BJ (cell line): ENCODE measurements around the gene CACNA1C. TPM values are rescaled to one million over a fixed set of nuclear protein-coding genes. Genes with fewer than 3 reads are reported as not detected.
"Not testable (repeated sequence)": the region's sequence is repeated elsewhere in the genome, so short reads cannot be mapped to it uniquely, and the experiment has no call there.

Experiments
- CTCF ChIA-PET: fragments of 350-600 bp; formaldehyde crosslinking; extraction: SDS; loops from one replicate; lab custom pipeline; 2021; ENCODE audit warnings: antibody characterized with exemption, inconsistent platforms; lab: Yijun Ruan, JAX
- POLR2A ChIA-PET: fragments of 300-600 bp; sonication (Branson Sonifier 250); formaldehyde crosslinking; extraction: SDS; loops from one replicate; lab custom pipeline; 2021; ENCODE audit warnings: antibody characterized with exemption; lab: Charles Lee
- DNase-seq: peaks from one replicate; pipeline ENCODE4 v3.0.0-alpha.2; 2011; ENCODE audit warnings: low read depth
- H3K27me3 ChIP-seq: 2 replicates; pipeline ENCODE4 v1.6.0; 2011; ENCODE audit warnings: low read length; ENCODE audit not compliant: control insufficient read depth, insufficient read depth
- H3K36me3 ChIP-seq: 2 replicates; pipeline ENCODE4 v1.5.1; 2011; ENCODE audit warnings: low read length; ENCODE audit not compliant: control insufficient read depth, insufficient read depth
- H3K4me3 ChIP-seq: 2 replicates; pipeline ENCODE4 v1.5.1; 2011; ENCODE audit warnings: low read depth, mild to moderate bottlenecking, control low read depth, low read length
- polyA plus RNA-seq: library from polyadenylated mRNA; depleted of rRNA; stranded (reverse); fragments of >200 nt; gene quantifications from 2 replicates; pipeline ENCODE4 v1.2.3, GENCODE V29; 2011
- TF ChIP-seq, protein P1 (sequence below): IDR thresholded peaks from 2 replicates; pipeline ENCODE4 v1.5.1; 2011; ENCODE audit warnings: low read depth, mild to moderate bottlenecking, control low read depth, inconsistent platforms, low read length, moderate library complexity; ENCODE audit not compliant: insufficient read depth

The CACNA1C gene
- polyA plus RNA-seq, 1 experiment, result 14.7 TPM

DNA sequence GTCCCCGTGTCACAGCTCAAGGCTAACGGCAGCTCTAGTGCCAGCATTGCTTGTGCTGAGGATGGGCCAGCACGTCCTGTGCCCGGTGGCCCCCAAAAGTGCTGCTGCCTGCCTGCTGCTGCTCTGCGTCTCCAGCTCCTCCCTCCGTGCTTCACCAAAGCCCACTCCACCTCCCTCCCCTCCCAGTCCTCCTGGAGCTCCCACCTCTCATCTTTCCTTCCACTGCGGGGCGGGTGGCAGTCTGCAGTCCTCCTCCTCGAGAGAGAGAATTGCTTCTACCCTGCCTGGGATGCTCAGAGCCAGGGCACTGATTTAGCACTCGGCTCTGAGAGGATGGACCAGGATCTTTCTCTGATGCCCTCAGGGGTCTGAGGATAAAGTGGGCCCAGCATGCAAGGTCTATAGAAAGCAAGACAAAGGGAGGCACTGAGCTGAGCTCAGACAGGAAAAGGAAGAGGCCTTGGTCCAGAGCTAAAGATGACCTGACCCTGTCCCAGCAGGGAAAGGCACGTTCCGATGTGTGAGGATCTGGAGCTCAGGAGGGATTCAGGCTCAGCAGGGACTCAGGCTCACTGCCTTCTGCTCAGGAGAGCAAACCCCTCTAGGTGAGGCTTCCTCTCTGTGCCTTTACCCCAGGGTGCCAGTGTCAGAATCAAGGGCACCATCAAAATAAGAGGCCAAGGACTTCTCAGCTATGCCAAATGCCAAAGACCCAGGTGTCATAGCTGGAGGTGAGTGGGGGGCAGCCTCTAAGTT is 628.8 kb downstream of the CACNA1C start:
- ChIA-PET CTCF (interaction anchor here (1.2 to 1.9 kb wide), 2 partner anchors 8 to 35 kb away, joined by 3 to 4 read pairs; no protein-coding TSS in a partner anchor), POLR2A (no interaction called here)

DNA sequence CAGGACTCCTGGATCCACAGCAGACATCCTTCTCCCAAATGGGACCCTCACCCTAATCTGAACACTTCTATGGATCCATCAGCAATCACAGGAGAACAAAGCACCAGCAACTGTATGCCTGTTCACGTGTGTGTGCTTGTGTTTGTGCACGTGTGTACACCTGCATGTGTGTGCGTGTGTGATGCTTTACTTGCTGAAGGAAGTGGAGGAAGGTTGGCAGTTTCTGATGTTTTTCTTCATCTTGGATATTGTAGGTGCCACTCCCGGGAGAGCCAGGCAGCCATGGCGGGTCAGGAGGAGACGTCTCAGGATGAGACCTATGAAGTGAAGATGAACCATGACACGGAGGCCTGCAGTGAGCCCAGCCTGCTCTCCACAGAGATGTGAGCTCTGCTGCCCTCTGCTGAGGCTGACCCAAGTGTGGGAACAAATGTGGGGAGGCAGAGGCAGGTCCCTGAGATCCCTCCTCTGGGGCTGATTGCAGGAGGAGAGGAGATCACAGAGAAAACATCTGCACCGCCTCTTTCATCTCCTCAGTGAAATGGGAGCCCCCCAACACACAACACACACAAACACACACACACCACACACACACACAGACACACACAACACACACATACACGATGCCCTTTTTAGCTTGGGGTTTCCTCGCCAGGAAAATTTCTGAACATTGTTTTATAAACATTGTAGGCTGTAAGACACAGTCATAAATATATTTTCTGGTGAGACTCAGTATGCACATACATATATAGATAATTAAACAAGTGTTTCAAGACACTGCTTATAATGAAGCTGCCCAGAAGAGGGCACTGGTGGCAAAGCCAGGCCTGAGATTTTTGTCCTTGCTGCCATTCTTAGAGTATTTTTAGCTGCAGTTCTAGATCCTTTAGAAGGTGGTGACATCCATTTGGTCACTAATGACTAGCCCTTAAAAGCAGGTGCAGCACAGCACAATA is 629.8 kb downstream of the CACNA1C start:
- POLR2A ChIA-PET, result no interaction called here
- DNase-seq, result no peak
- CTCF ChIA-PET, result interaction anchor here (1.0 to 1.9 kb wide), 6 partner anchors 9 to 132 kb away, joined by 3 to 4 read pairs (median 4); no protein-coding TSS in a partner anchor
- Histone ChIP-seq H3K27me3 (no peaks in the 10 kb centered on the region), H3K4me3 (no peak overlapping the region), H3K36me3 (peaks cover 32% of the 10 kb centered on the region)
- TF ChIP-seq, protein P1, sequence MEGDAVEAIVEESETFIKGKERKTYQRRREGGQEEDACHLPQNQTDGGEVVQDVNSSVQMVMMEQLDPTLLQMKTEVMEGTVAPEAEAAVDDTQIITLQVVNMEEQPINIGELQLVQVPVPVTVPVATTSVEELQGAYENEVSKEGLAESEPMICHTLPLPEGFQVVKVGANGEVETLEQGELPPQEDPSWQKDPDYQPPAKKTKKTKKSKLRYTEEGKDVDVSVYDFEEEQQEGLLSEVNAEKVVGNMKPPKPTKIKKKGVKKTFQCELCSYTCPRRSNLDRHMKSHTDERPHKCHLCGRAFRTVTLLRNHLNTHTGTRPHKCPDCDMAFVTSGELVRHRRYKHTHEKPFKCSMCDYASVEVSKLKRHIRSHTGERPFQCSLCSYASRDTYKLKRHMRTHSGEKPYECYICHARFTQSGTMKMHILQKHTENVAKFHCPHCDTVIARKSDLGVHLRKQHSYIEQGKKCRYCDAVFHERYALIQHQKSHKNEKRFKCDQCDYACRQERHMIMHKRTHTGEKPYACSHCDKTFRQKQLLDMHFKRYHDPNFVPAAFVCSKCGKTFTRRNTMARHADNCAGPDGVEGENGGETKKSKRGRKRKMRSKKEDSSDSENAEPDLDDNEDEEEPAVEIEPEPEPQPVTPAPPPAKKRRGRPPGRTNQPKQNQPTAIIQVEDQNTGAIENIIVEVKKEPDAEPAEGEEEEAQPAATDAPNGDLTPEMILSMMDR, result peak; percentile 45

More for the DNA sequence above, 628.8 kb downstream of the CACNA1C start:
- no peak for DNase-seq
- Histone ChIP-seq H3K4me3 (no peak overlapping the region), H3K27me3 (no peaks in the 10 kb centered on the region), H3K36me3 (peaks cover 36% of the 10 kb centered on the region)
- TF ChIP-seq, protein P1, result no peak

DNA sequence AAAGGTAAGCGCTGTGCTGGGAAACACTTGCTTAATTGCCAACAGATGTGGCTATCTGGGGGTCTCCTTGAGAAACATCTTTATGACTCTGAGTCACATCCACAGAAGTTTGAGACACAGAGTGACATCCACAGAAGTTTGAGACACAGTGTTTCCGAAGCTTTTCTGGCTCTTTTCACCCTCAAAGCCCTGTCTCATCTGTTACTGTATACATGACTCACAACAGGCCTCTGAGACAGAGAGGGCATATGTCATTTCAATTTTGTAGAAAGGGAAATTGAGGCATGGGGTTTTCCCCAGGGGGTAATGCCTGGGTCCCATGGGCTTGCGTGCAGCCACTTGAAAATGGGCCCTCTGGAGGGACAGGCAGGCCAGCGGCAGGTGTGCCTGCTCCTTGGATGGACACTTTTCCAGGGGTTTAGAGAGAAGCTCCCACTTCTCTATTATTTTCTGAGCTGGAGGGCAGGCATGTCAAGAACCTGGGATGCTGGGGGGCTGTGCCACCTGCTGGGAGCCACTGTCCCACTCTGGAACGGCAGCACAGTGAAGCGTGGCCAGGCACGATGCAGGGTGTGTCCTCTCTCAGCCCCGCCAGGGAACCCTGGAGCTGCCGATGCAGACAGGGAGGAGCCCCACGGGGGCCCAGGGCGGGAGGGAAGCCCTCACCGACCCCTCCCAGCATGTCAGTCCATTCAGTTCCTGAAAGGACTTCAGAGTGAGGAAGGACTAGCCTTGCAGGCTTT is 630.7 kb downstream of the CACNA1C start:
- Histone ChIP-seq H3K27me3 (no peaks in the 10 kb centered on the region), H3K36me3 (peaks cover 33% of the 10 kb centered on the region), H3K4me3 (no peak overlapping the region)
- TF ChIP-seq, protein P1, result no peak
- no peak for DNase-seq
- CTCF ChIA-PET, result interaction anchor here (1.0 to 1.9 kb wide), 6 partner anchors 10 to 131 kb away, joined by 3 to 4 read pairs (median 4); no protein-coding TSS in a partner anchor
- POLR2A ChIA-PET, result no interaction called here

DNA sequence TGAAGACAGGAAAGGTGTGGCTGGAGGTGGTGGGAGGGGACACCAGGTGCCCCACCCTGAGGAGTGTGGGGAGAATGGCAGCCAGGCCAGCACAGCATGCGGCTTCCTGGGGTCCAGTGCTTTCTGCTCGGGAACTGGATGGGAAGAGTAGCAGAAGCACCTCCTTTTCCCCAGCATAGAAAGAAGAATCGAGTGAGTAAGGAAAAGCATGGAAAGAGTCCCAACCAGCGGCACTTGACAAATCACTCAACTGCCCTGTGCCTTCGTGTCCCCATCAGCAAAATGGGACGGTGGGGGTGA is 631.2 kb downstream of the CACNA1C start:
- H3K36me3 ChIP-seq, result peaks cover 33% of the 10 kb centered on the region
- CTCF ChIA-PET, result interaction anchor here (1.5 kb wide), 1 partner anchor 33 kb away, joined by 4 read pairs; no protein-coding TSS in a partner anchor
- POLR2A ChIA-PET, DNase-seq, H3K4me3 ChIP-seq, H3K27me3 ChIP-seq: not testable (repeated sequence)

DNA sequence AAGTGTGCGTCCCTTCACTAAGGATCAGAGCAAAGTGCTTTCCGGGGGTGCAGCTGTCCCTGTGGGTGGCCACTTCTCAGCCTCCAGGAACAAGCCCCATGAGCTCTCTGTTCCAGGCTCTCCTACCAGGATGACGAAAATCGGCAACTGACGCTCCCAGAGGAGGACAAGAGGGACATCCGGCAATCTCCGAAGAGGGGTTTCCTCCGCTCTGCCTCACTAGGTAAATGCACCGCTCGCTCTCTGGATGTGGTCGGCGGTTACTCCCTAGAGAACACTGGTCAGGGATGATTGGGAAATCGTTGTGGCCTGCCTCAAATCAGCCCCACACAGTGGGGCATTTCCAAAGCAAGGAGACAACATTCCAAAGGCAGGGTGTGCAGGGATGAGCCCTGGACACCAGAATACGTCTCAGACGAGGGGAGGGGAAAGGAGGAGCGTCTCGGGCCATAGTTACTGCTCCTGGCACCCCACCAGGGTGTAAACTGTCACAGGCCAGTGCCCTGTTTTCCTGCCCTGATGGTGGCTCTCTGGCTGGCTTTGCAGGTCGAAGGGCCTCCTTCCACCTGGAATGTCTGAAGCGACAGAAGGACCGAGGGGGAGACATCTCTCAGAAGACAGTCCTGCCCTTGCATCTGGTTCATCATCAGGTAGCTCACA is 633.0 kb downstream of the CACNA1C start:
- CTCF ChIA-PET, H3K27me3 ChIP-seq, POLR2A ChIA-PET, H3K4me3 ChIP-seq, DNase-seq: not testable (repeated sequence)
- H3K36me3 ChIP-seq, result peaks cover 28% of the 10 kb centered on the region
